Type B pancreatic cell (in vitro differentiated cells): ENCODE results near the gene ZDHHC11B. TPM values are rescaled to one million over a fixed set of nuclear protein-coding genes. Genes with fewer than 3 reads are reported as not detected.
"Not testable (repeated sequence)": the region's sequence is repeated elsewhere in the genome, so short reads cannot be mapped to it uniquely, and the experiment has no call there.

Source experiments
- DNase-seq: peaks from one replicate; pipeline ENCODE4 v3.0.0; 2021; ENCODE audit warnings: mixed read lengths; ENCODE audit not compliant: unreplicated experiment; ENCODE audit errors: extremely low spot score
- H3K27ac Mint-ChIP-seq: 2 replicates; pipeline ENCODE4 v1.8.0; 2021; ENCODE audit warnings: mild to moderate bottlenecking, mixed read lengths
- H3K27me3 Mint-ChIP-seq: 2 replicates; pipeline ENCODE4 v1.8.0; 2021; ENCODE audit warnings: mixed read lengths
- H3K36me3 Mint-ChIP-seq: 2 replicates; pipeline ENCODE4 v1.8.0; 2021; ENCODE audit warnings: mixed read lengths
- H3K4me1 Mint-ChIP-seq: one replicate; pipeline ENCODE4 v1.8.0; 2021; ENCODE audit warnings: mixed read lengths; ENCODE audit not compliant: unreplicated experiment
- H3K4me3 Mint-ChIP-seq: 2 replicates; pipeline ENCODE4 v1.8.0; 2021; ENCODE audit warnings: mild to moderate bottlenecking, mixed read lengths
- H3K9me3 Mint-ChIP-seq: 2 replicates; pipeline ENCODE4 v1.8.0; 2021; ENCODE audit warnings: mixed read lengths
- total RNA-seq: library from RNA; stranded (reverse); gene quantifications from 2 replicates; pipeline ENCODE4 v1.2.1, GENCODE V29; 2021; ENCODE audit warnings: low replicate concordance
- TF ChIP-seq, protein P1 (sequence below): fragments of 200-600 bp; sonication (generic); conservative IDR thresholded peaks from 2 replicates; pipeline ENCODE4 v1.5.0; 2021; ENCODE audit warnings: antibody characterized with exemption, mild to moderate bottlenecking

The ZDHHC11B gene
- total RNA-seq, 1 donor from 2014 or later = 4.0 TPM

DNA sequence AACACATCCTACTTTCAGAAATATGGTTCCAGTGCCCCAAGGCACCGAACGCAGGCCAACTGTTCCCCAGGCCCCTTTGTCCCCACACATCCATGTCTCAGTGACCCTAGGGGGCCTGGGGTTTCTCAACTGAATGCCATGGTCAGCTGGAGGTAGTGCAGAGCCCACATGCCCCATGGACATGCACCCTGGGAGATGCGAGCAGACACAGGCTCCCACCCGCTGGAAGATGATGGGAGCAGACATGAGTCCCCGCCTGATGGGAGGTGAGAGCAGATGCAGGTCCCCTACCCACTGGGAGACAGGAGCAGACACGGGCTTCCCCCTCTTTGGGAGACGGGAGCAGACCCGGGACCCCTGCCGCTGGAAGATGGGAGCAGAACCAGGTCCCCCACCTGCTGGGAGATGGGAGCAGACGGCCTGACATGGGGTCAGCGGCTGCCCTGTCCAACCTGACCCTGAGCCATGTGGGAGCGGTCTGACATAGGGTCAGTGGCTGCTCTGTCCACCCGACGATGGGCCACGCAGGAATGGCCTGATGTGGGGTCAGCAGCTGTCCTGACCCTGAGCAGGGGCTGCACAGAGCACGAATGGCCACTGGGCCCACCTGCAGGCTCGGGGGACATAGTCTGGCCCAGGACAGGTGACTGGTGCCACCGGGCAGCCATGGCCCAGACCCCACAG is 18.4 kb downstream of the ZDHHC11B start:
- Mint-ChIP-seq H3K27ac (no peak overlapping the region), H3K4me1 (no peaks in the 10 kb centered on the region), H3K9me3 (no peaks in the 10 kb centered on the region), H3K27me3 (no peaks in the 10 kb centered on the region), H3K4me3 (no peak overlapping the region), H3K36me3 (no peaks in the 10 kb centered on the region)
- peak; percentile 67 for DNase-seq
- TF ChIP-seq, protein P1, sequence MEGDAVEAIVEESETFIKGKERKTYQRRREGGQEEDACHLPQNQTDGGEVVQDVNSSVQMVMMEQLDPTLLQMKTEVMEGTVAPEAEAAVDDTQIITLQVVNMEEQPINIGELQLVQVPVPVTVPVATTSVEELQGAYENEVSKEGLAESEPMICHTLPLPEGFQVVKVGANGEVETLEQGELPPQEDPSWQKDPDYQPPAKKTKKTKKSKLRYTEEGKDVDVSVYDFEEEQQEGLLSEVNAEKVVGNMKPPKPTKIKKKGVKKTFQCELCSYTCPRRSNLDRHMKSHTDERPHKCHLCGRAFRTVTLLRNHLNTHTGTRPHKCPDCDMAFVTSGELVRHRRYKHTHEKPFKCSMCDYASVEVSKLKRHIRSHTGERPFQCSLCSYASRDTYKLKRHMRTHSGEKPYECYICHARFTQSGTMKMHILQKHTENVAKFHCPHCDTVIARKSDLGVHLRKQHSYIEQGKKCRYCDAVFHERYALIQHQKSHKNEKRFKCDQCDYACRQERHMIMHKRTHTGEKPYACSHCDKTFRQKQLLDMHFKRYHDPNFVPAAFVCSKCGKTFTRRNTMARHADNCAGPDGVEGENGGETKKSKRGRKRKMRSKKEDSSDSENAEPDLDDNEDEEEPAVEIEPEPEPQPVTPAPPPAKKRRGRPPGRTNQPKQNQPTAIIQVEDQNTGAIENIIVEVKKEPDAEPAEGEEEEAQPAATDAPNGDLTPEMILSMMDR = no peak

DNA sequence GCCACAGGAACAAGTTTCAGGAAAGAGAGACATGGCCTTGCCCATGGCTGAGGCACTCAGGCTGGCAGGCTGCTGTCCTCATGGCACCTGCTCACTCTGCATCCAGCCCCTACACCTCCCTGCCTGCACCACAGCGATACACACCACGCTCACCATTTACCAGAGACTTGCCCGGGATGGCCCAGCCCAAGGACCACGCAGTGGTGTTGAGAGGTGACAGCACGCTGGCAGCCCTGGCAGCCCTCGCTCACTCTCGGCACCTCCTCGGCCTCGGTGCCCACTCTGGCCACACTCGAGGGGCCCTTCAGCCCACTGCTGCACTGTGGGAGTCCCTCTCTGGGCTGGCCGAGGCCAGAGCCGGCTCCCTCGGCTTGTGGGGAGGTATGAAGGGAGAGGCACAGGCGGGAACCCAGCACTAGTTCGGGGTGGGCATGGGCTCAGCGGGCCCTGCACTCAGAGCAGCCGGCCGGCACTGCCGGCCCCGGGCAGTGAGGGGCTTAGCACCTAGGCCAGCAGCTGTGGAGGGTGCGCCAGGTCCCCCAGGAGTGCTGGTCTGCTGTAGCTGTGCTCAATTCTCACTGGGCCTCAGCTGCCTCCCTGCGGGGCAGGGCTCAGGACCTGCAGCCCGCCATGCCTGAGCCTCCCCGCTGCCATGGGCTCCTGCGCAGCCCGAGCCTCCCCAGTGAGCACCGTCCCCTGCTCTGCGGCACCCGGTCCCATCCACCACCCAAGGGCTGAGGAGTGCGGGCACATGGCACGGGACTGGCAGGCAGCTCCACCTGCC is 20.3 kb downstream of the ZDHHC11B start:
- Mint-ChIP-seq H3K27me3 (peaks cover 2% of the 10 kb centered on the region), H3K4me3 (no peak overlapping the region), H3K36me3 (no peaks in the 10 kb centered on the region), H3K27ac (no peak overlapping the region), H3K4me1 (peaks cover 3% of the 10 kb centered on the region), H3K9me3 (no peaks in the 10 kb centered on the region)
- TF ChIP-seq, protein P1 = no peak
- peak; percentile 72 for DNase-seq

DNA sequence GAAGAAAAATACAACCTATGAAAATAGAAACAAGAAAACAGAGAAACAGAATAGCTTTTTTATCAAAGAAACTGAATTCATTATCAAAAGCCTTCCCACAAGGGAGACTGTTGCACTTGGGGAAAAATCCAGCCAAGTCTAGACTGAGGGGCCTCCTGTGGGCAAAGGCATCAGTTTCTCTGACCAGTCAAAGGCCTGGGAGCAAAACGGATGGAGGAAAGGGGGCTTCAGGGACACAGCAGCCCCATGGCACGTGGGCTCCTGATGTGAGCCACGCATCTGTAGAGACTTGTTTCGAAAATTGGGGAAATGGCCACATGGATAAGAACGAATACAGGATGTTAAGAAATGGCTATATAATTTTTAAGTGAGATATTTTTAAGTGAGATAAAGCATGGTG is 21.1 kb downstream of the ZDHHC11B start:
- Mint-ChIP-seq H3K4me3 (no peak overlapping the region), H3K4me1 (peaks cover 8% of the 10 kb centered on the region), H3K9me3 (no peaks in the 10 kb centered on the region), H3K36me3 (no peaks in the 10 kb centered on the region), H3K27ac (no peak overlapping the region), H3K27me3 (peaks cover 6% of the 10 kb centered on the region)
- peak; percentile 31 for DNase-seq
- TF ChIP-seq, protein P1 = no peak

DNA sequence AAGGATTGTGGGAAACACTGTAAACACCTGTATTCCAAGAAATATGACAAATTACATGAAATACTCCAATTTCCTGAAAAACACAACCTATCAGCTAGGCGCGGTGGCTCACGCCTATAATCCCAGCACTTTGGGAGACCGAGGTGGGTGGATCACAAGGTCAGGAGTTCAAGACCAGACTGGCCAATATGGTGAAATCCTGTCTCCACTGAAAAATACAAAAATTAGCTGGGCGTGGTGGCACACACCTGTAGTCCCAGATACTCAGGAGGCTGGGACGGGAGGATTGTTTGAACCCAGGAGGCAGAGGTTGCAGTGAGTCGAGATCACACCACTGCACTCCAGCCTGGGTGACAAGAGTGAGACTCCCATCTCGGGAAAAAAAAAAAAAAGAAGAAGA is 21.5 kb downstream of the ZDHHC11B start:
- not testable (repeated sequence) for H3K9me3 Mint-ChIP-seq, H3K36me3 Mint-ChIP-seq, H3K4me3 Mint-ChIP-seq, H3K27me3 Mint-ChIP-seq, H3K27ac Mint-ChIP-seq
- peak; percentile 45 for DNase-seq
- peaks cover 12% of the 10 kb centered on the region for H3K4me1 Mint-ChIP-seq

DNA sequence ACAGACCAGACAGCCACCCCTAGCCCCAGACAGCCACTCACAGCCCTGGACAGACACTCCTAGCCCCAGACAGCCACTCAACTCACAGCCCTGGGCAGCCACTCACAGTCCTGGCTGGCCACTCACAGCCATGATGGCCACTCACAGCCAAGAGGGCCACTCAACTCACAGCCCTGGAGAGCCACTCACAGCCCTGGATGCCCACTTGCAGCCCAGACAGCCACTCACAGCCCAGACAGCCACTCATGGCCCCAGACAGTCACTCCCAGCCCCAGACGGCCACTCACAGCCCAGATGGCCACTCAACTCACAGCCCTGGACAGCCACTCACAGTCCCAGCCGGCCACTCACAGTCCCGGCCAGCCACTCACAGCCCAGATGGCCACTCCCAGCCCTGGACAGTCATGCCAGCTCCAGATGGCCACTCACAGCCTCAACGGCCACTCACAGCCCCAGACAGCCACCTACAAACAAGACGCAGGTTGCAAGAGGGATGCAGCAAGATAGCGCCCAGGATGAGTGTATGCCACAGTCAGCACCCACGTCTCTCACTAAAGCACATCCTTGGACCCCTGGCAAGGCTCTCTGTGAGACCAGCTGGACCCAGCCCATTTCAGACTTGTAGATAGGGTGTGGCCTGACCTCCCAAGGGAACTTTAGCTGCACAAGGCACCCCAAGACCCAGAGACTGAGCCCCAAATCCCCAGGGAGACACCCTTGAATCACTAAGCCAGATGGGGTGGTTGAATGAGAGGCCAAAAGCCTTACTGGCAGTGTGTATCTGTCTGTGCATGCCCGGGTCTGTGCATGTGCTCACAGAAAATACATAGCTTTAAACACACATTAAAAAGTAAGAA is 22.4 kb downstream of the ZDHHC11B start:
- TF ChIP-seq, protein P1 = no peak
- H3K9me3 Mint-ChIP-seq = no peaks in the 10 kb centered on the region
- no peak overlapping the region for H3K4me3 Mint-ChIP-seq
- H3K27me3 Mint-ChIP-seq = peaks cover 6% of the 10 kb centered on the region
- H3K4me1 Mint-ChIP-seq = peaks cover 19% of the 10 kb centered on the region
- peak; percentile 70 for DNase-seq
- H3K36me3 Mint-ChIP-seq = no peaks in the 10 kb centered on the region
- H3K27ac Mint-ChIP-seq = no peak overlapping the region
